SK-N-MC (cell line): ENCODE measurements around the gene CNP.

Source experiments
- DNase-seq: peaks from one replicate; pipeline ENCODE4 v3.0.0-alpha.2; 2011; ENCODE audit warnings: low read depth, low spot score
- H3K27ac ChIP-seq: fragments of 200-600 bp; sonication (generic); 2 replicates; pipeline ENCODE4 v1.5.1; 2016; ENCODE audit warnings: mixed run types
- H3K36me3 ChIP-seq: fragments of 200-600 bp; sonication (generic); 2 replicates; pipeline ENCODE4 v1.6.1; 2017; ENCODE audit warnings: antibody characterized with exemption, low read length, mixed read lengths; ENCODE audit not compliant: insufficient read depth
- H3K4me3 ChIP-seq: fragments of 200-600 bp; sonication (generic); 2 replicates; pipeline ENCODE4 v1.5.1; 2016
- H3K9ac ChIP-seq: fragments of 200-600 bp; sonication (generic); 2 replicates; pipeline ENCODE4 v1.8.0; 2017; ENCODE audit warnings: mixed run types, mixed read lengths; ENCODE audit not compliant: insufficient read length
- H3K9me3 ChIP-seq: fragments of 200-600 bp; sonication (generic); 2 replicates; pipeline ENCODE4 v1.6.1; 2017; ENCODE audit warnings: low read depth, mild to moderate bottlenecking, antibody characterized with exemption, low read length, moderate library complexity, mixed read lengths
- EZH2 ChIP-seq: fragments of 200-600 bp; sonication (generic); IDR thresholded peaks from one replicate; pipeline ENCODE4 v1.6.1; 2017; ENCODE audit warnings: antibody characterized with exemption
- FOXP2 ChIP-seq: optimal IDR thresholded peaks from 2 replicates; pipeline ENCODE3; 2011; ENCODE audit warnings: mild to moderate bottlenecking, moderate library complexity; ENCODE audit not compliant: insufficient read depth; ENCODE audit errors: extremely low read length, control extremely low read depth
- POLR2AphosphoS5 ChIP-seq: IDR thresholded peaks from 2 replicates; pipeline ENCODE4 v1.6.1; 2012; ENCODE audit warnings: mild to moderate bottlenecking, low read depth, low read length, borderline replicate concordance

Gene CNP

GRCh38 chr17:41974658-41975057 lies 8.1 kb downstream of the CNP start:
- no peak overlapping the region for H3K4me3 ChIP-seq
- H3K27ac ChIP-seq: no peak overlapping the region
- no peaks in the 10 kb centered on the region for H3K9me3 ChIP-seq
- peaks cover 78% of the 10 kb centered on the region for H3K36me3 ChIP-seq
- TF ChIP-seq EZH2 (no peak), FOXP2 (no peak), POLR2AphosphoS5 (no peak; the same call in 1 of the 2 replicates)
- DNase-seq: no peak
- H3K9ac ChIP-seq: no peak overlapping the region

- Histone ChIP-seq H3K9ac (no peak overlapping the region), H3K36me3 (peaks cover 80% of the 10 kb centered on the region), H3K4me3 (no peak overlapping the region), H3K9me3 (no peaks in the 10 kb centered on the region), H3K27ac (no peak overlapping the region)
- DNase-seq: no peak
- no peak for TF ChIP-seq FOXP2
- no peak for TF ChIP-seq EZH2
- no peak; the same call in 1 of the 2 replicates for TF ChIP-seq POLR2AphosphoS5
Measured at GRCh38 chr17:41975099-41976083, 8.8 kb downstream of the CNP start.

GRCh38 chr17:41976142-41976768 lies 9.7 kb downstream of the CNP start:
- H3K4me3 ChIP-seq: no peak overlapping the region
- H3K9ac ChIP-seq: no peak overlapping the region
- H3K9me3 ChIP-seq: no peaks in the 10 kb centered on the region
- peaks cover 82% of the 10 kb centered on the region for H3K36me3 ChIP-seq
- no peak for DNase-seq
- no peak overlapping the region for H3K27ac ChIP-seq
- TF ChIP-seq POLR2AphosphoS5 (peak; percentile 20; the same call in 1 of the 2 replicates), EZH2 (no peak)

GRCh38 chr17:41977991-41978390 lies 11.4 kb downstream of the CNP start:
- TF ChIP-seq EZH2 (no peak), FOXP2 (no peak), POLR2AphosphoS5 (no peak)
- no peak overlapping the region for H3K9ac ChIP-seq
- no peak overlapping the region for H3K27ac ChIP-seq
- peaks cover 84% of the 10 kb centered on the region for H3K36me3 ChIP-seq
- DNase-seq: no peak
- no peak overlapping the region for H3K4me3 ChIP-seq
- H3K9me3 ChIP-seq: no peaks in the 10 kb centered on the region

GRCh38 chr17:41982026-41982760 lies 15.6 kb downstream of the CNP start:
- peaks cover 79% of the 10 kb centered on the region for H3K36me3 ChIP-seq
- no peak overlapping the region for H3K9ac ChIP-seq
- no peak for TF ChIP-seq EZH2
- no peak for TF ChIP-seq FOXP2
- no peak for TF ChIP-seq POLR2AphosphoS5
- no peak for DNase-seq
- H3K27ac ChIP-seq: no peak overlapping the region
- H3K4me3 ChIP-seq: no peak overlapping the region
- H3K9me3 ChIP-seq: no peaks in the 10 kb centered on the region

GRCh38 chr17:41984454-41984853 lies 17.9 kb downstream of the CNP start:
- Histone ChIP-seq H3K9ac (no peak overlapping the region), H3K9me3 (no peaks in the 10 kb centered on the region), H3K4me3 (no peak overlapping the region), H3K27ac (no peak overlapping the region), H3K36me3 (peaks cover 90% of the 10 kb centered on the region)
- no peak for DNase-seq
- TF ChIP-seq EZH2 (no peak), POLR2AphosphoS5 (no peak), FOXP2 (no peak)

- no peak for DNase-seq
- no peaks in the 10 kb centered on the region for H3K9me3 ChIP-seq
- H3K27ac ChIP-seq: no peak overlapping the region
- TF ChIP-seq POLR2AphosphoS5 (no peak), FOXP2 (no peak), EZH2 (no peak)
- H3K36me3 ChIP-seq: peaks cover 94% of the 10 kb centered on the region
- no peak overlapping the region for H3K4me3 ChIP-seq
- no peak overlapping the region for H3K9ac ChIP-seq
Measured at GRCh38 chr17:41985919-41986318, 19.3 kb downstream of the CNP start.

GRCh38 chr17:41986634-41987033 lies 20.0 kb downstream of the CNP start:
- Histone ChIP-seq H3K9me3 (no peaks in the 10 kb centered on the region), H3K9ac (no peak overlapping the region), H3K4me3 (no peak overlapping the region), H3K36me3 (peaks cover 94% of the 10 kb centered on the region), H3K27ac (peak overlapping the region; percentile 73; the same call in 1 of the 2 replicates)
- TF ChIP-seq POLR2AphosphoS5 (no peak), FOXP2 (no peak), EZH2 (no peak)
- DNase-seq: no peak
